ENCODE data around the gene CYB561D1. TPM values are rescaled to one million over a fixed set of nuclear protein-coding genes. Genes with fewer than 3 reads are reported as not detected.

CYB561D1 gene
- total RNA-seq, 2 donors from 2014 or later, result 9.5 to 16.5 TPM

- TF ChIP-seq CTCF (IDR thresholded peaks at IDR 0.05), result no peak
- peaks cover 3% of the 10 kb centered on the region for H3K36me3 ChIP-seq
- DNase-seq (ENCODE audit: low spot score) (no peak), ATAC-seq (ENCODE audit: insufficient number of reproducible peaks, low FRiP score, low read depth) (no peak)
- no peaks in the 10 kb centered on the region for H3K9me3 ChIP-seq
- H3K27ac ChIP-seq, result no peak overlapping the region
- H3K4me3 ChIP-seq, result peak overlapping the region; percentile 94
- H3K4me1 ChIP-seq (ENCODE audit: control insufficient read depth in 1 of 2, low read depth in 2 of 2), result peaks cover 6 to 23% of the 10 kb centered on the region in 2 donors
- H3K27me3 ChIP-seq (replicated peaks; ENCODE audit: insufficient read depth), result no peaks in the 10 kb centered on the region
Observed at GRCh38 chr1:109484519-109484975, 9.3 kb upstream of the CYB561D1 start.

DNA sequence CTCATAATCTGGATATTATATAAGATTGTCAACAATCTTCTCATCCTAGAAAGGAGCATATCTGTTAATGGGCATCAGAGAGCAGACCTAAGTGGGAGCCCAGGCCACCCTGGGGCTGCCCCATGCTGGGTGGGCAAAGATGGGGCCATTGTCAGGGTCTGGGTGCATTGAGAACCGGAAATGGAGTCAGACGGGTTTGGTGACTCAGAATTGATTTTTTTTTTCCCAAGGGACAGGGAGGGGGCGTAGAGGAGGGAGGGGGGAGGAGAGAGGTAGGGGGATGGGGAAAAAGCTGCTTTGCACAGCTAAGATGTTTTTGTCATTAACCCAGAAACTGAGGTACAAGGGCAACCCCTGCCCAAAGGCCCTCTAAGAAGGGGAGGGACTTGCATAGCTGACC, 8.9 kb upstream of the CYB561D1 start:
- no peak for TF ChIP-seq CTCF (IDR thresholded peaks at IDR 0.05)
- H3K4me1 ChIP-seq (ENCODE audit: control insufficient read depth in 1 of 2, low read depth in 2 of 2), result peaks cover 6 to 23% of the 10 kb centered on the region in 2 donors
- no peak overlapping the region for H3K27ac ChIP-seq
- H3K36me3 ChIP-seq, result peaks cover 3% of the 10 kb centered on the region
- no peaks in the 10 kb centered on the region for H3K9me3 ChIP-seq
- DNase-seq (ENCODE audit: low spot score), result no peak
- peak overlapping the region; percentile 94 for H3K4me3 ChIP-seq
- no peak for ATAC-seq (ENCODE audit: insufficient number of reproducible peaks, low FRiP score, low read depth)
- no peaks in the 10 kb centered on the region for H3K27me3 ChIP-seq (replicated peaks; ENCODE audit: insufficient read depth)

DNA sequence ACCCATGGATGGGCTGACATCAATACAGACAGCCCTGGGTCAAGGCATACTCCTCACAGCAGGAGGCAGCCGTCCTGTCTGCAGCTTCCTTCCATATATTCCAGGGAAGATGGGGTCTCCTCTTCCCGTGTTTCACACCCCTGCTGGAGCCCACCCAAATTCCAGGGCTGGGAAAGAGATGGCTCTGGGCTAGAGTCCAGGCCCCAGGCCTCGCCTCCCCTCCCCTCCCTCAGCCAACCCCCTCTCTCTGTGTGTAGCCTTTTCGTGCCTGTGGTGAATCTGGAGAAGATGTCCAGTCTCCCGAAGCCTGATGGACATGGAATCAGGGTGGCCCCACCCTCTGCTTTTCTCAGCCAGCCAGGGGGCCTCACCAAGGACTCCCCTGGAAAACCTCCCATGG, 6.6 kb upstream of the CYB561D1 start:
- no peak overlapping the region for H3K4me3 ChIP-seq

DNA sequence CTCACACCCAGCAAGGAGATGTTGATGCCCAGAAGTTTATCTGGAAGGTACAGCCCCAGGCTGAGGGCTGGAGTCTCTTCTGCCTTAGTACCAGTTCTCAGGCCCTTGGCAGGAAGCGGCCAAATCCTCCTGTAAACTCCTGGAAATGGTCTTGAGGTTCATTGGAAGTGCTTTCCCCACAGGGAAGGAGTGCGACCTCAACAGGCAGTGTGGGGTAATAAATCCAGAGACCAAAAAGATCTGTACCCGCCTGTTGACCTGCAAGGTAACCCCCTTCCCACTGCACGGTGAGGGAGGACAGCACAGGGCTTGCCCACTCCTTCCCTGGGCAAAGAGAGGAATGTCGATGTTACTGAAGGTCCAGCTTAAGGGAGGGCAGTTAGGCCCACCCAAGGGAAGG, 5.7 kb upstream of the CYB561D1 start:
- Histone ChIP-seq H3K27me3 (replicated peaks; ENCODE audit: insufficient read depth) (no peaks in the 10 kb centered on the region), H3K36me3 (peaks cover 3% of the 10 kb centered on the region), H3K4me3 (no peak overlapping the region), H3K4me1 (ENCODE audit: control insufficient read depth in 1 of 2, low read depth in 2 of 2) (peaks cover 3 to 21% of the 10 kb centered on the region in 2 donors), H3K27ac (no peak overlapping the region), H3K9me3 (no peaks in the 10 kb centered on the region)
- DNase-seq (ENCODE audit: low spot score) (no peak), ATAC-seq (ENCODE audit: insufficient number of reproducible peaks, low FRiP score, low read depth) (no peak)
- TF ChIP-seq CTCF (IDR thresholded peaks at IDR 0.05), result no peak

More for the DNA sequence above, 6.6 kb upstream of the CYB561D1 start:
- Histone ChIP-seq H3K27me3 (replicated peaks; ENCODE audit: insufficient read depth) (no peaks in the 10 kb centered on the region), H3K27ac (no peak overlapping the region), H3K36me3 (peaks cover 3% of the 10 kb centered on the region), H3K4me1 (ENCODE audit: control insufficient read depth in 1 of 2, low read depth in 2 of 2) (peaks cover 6 to 23% of the 10 kb centered on the region in 2 donors), H3K9me3 (no peaks in the 10 kb centered on the region)
- ATAC-seq (ENCODE audit: insufficient number of reproducible peaks, low FRiP score, low read depth) (no peak), DNase-seq (ENCODE audit: low spot score) (no peak)
- no peak for TF ChIP-seq CTCF (IDR thresholded peaks at IDR 0.05)

- ATAC-seq (ENCODE audit: insufficient number of reproducible peaks, low FRiP score, low read depth), result no peak
- Histone ChIP-seq H3K4me1 (ENCODE audit: control insufficient read depth in 1 of 2, low read depth in 2 of 2) (peaks cover 7 to 24% of the 10 kb centered on the region in 2 donors), H3K36me3 (peaks cover 3% of the 10 kb centered on the region), H3K27ac (no peak overlapping the region), H3K27me3 (replicated peaks; ENCODE audit: insufficient read depth) (no peaks in the 10 kb centered on the region), H3K4me3 (no peak overlapping the region), H3K9me3 (no peaks in the 10 kb centered on the region)
- no peak for DNase-seq (ENCODE audit: low spot score)
- no peak for TF ChIP-seq CTCF (IDR thresholded peaks at IDR 0.05)
Observed at GRCh38 chr1:109488696-109489095, 5.2 kb upstream of the CYB561D1 start.

Measured in thoracic aorta (tissue), 2 donors.